Coronary artery (tissue), 2 donors: ENCODE data around the gene ECHDC3.

Experiments used
- DNase-seq: peaks from one replicate; pipeline ENCODE4 v3.0.0-alpha.2; 2017; ENCODE audit warnings: low spot score
- H3K27ac ChIP-seq, 2 donors: fragments of 200-600 bp; sonication (generic); one replicate each; pipeline ENCODE4 v1.5.1; 2016 to 2019
- H3K4me3 ChIP-seq: fragments of 200-600 bp; sonication (generic); 2 replicates; pipeline ENCODE4 v1.5.1; 2016; ENCODE audit warnings: mild to moderate bottlenecking, moderate library complexity
- TF ChIP-seq, protein P1 (sequence below): fragments of 200-600 bp; sonication (generic); IDR thresholded peaks from one replicate; pipeline ENCODE4 v1.5.1; 2019; ENCODE audit warnings: antibody characterized with exemption

ECHDC3 gene

DNA sequence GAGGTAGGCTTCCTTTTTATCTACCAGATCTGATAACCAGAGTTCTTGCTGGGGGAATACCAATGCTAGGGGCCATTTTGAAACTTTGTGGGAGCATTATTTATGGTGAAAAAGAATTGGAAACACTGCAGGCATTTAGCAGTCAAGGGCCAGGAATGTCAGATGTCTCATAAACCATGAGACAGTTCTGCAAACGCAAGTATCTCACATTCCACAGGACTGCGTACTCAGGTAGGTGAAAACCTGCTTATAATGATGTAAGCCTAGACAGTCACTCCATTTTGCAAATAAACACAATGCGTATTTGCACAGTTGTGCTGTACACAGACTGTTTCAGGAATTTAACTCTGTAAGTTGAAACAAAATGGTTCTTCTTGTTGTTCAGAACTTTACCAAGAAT, 33.9 kb downstream of the ECHDC3 start:
- TF ChIP-seq, protein P1, sequence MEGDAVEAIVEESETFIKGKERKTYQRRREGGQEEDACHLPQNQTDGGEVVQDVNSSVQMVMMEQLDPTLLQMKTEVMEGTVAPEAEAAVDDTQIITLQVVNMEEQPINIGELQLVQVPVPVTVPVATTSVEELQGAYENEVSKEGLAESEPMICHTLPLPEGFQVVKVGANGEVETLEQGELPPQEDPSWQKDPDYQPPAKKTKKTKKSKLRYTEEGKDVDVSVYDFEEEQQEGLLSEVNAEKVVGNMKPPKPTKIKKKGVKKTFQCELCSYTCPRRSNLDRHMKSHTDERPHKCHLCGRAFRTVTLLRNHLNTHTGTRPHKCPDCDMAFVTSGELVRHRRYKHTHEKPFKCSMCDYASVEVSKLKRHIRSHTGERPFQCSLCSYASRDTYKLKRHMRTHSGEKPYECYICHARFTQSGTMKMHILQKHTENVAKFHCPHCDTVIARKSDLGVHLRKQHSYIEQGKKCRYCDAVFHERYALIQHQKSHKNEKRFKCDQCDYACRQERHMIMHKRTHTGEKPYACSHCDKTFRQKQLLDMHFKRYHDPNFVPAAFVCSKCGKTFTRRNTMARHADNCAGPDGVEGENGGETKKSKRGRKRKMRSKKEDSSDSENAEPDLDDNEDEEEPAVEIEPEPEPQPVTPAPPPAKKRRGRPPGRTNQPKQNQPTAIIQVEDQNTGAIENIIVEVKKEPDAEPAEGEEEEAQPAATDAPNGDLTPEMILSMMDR, result no peak
- Histone ChIP-seq H3K4me3 (no peak overlapping the region), H3K27ac (no peak overlapping the region)
- no peak for DNase-seq

DNA sequence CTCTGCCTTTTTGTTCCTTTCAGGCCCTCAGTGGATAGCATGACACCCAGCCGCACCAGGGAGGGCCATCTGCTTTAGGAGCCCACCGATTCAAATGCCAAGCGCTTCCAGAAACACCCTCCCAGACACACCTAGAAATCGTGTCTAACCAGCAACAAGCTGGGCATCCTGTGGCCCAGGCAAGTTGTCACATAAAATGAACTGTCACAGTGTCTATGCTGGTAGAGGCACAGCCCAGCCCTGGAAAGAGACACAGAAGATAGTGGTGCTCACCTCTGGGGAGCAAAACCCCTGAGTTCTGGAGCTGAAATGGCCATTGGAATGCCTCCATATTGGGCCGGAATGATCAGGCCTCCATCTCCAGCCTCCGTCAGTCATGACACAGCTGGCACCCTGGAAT, 38.9 kb downstream of the ECHDC3 start:
- no peak for DNase-seq
- Histone ChIP-seq H3K27ac (no peak overlapping the region), H3K4me3 (no peak overlapping the region)
- TF ChIP-seq, protein P1, result no peak

DNA sequence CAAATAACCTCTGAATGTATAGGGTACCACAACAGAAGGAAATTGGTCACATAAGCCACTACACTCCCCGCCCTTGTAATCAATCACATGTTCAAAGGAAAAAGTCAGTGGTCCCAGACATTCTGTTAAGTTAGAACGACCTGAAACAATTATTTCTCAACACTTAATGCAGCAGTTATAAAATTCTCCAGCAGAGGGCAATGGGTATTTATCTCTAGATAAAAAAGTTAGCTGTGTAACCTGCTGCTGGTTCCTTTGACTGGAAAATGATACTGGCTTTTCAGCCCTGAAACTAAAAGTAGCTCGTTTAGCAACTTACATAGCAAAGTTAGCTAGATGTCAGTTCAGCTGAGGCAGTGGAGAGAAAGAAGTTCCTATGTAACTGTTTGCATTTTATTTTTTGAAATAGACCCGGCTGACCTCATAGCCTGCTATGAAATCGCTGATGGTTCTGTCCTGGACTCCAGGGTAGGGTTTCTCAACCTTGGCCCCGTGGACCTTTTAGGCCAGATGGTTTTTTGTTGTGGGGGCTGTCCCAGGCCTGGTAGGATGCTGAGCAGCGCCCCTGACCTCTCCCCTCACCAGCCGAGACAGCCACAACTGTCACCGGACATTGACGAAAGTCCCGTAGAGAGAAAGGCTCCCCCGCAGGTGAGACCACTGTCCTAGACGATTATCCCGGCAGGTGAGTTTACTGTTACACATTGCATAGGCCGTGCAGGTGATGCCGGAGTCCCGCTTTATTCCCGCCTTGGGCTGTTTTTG, 40.8 kb downstream of the ECHDC3 start:
- no peak overlapping the region for H3K4me3 ChIP-seq
- H3K27ac ChIP-seq, result no peak overlapping the region
- TF ChIP-seq, protein P1, result peak; percentile 62
- DNase-seq, result no peak

DNA sequence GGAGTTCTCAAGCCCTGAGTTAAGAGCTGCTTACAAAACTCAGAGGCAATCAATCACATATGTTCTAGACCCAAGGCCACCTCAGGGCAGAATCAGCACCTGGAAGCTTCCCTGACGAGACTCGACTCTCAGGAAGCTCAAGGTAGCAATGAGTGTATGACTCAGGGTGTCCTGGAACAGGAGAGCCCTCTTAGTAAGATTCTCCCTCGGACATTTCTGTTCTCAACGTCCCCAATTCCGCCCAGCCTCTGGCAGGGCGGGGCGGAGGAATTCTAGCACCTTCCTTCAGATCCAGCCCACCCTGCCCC, 41.3 kb downstream of the ECHDC3 start:
- Histone ChIP-seq H3K27ac (no peak overlapping the region), H3K4me3 (no peak overlapping the region)
- DNase-seq, result no peak
- TF ChIP-seq, protein P1, result no peak

DNA sequence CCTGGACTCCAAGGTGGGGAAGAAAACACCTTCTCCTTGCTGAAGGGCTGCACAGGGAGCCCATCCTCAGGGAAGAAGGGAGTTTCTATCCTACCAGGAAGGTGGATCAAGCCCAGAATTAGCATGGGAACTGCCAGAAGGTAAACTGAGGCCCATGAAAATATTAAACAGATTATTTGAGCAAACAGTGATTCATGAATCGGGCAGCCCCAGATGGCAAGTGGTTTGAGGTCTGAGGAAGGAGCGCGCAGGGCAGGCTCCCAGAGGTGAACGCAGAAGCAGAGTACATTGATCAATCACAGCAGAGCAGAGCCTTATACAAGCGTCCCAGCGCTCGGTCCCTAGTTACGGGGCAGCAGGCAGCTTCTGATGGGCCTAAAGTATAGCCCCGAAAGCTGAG, 45.2 kb downstream of the ECHDC3 start:
- TF ChIP-seq, protein P1, result no peak
- no peak for DNase-seq
- no peak overlapping the region for H3K27ac ChIP-seq
- H3K4me3 ChIP-seq, result no peak overlapping the region

DNA sequence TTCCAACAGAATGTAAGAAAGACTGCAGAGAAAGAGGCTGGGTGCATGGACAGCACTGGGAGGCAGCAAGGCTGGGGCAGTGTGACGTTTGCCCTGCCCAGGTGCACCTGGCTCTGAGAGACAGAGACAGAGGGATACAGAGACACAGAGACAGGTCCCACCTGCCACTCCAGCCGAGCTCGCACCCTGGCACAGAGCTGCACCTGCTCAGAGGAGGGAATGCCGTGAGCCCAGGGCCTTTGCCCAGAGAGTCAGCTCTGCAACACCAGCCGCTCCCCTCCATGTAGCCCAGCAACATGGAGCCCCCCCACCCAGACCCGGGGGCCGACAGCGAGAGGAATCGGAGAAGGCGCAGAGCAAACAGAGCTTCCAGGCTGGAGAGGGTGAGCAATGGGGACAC, 45.7 kb downstream of the ECHDC3 start:
- TF ChIP-seq, protein P1, result no peak
- Histone ChIP-seq H3K4me3 (no peak overlapping the region), H3K27ac (no peak overlapping the region)
- DNase-seq, result no peak

DNA sequence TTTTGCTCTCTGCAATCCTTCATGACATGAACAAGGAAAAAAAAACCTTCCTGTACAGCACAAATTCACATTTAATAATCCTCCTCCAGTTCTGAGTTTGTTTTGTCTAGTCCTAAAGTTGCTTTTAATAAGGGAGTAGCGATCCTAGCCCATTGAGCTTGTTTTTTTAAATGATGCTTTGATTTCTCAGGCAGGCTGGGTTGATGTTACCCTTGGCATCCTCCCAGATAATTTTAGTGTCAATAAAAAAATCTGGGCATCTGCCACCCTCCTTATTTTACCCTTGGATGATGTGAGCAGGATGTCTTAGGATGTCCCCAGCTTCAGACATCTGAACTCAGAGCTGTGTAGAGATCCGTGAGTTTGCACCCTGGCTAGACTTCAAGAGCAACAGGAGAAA, 47.1 kb downstream of the ECHDC3 start:
- TF ChIP-seq, protein P1, result no peak
- no peak for DNase-seq
- no peak overlapping the region for H3K4me3 ChIP-seq
- H3K27ac ChIP-seq, result no peak overlapping the region
